ENCODE data around the gene ZFP28.

Gene ZFP28

GRCh38 chr19:56594783-56595547 lies 56.2 kb downstream of the ZFP28 start, which contains the start of gene ZNF71:
ZNF71 (plus strand) TSS chr19:56595302; CDS start chr19:56601559, 6,257 bp downstream.
- POLR2A ChIA-PET, result no interaction called here
- CTCF ChIA-PET, result no interaction called here
- no peak for TF ChIP-seq CTCF (IDR thresholded peaks at IDR 0.05; ENCODE audit: control extremely low read depth, extremely low read depth, low read depth, missing control alignments)
- DNase-seq (ENCODE audit: extremely low spot score), result peak; percentile 97

- no peak for DNase-seq (ENCODE audit: extremely low spot score)
- CTCF ChIA-PET, result no interaction called here
- POLR2A ChIA-PET, result no interaction called here
These were observed 56.8 kb downstream of the ZFP28 start for GRCh38 chr19:56595548-56595899.

GRCh38 chr19:56596676-56597075 lies 57.9 kb downstream of the ZFP28 start:
- ChIA-PET CTCF (no interaction called here), POLR2A (no interaction called here)
- DNase-seq (ENCODE audit: extremely low spot score), result no peak
- no peak for TF ChIP-seq CTCF (IDR thresholded peaks at IDR 0.05; ENCODE audit: control extremely low read depth, extremely low read depth, low read depth, missing control alignments)

More at GRCh38 chr19:56595548-56595899, 56.8 kb downstream of the ZFP28 start:
- TF ChIP-seq CTCF (IDR thresholded peaks at IDR 0.05; ENCODE audit: control extremely low read depth, extremely low read depth, low read depth, missing control alignments), result no peak

- TF ChIP-seq CTCF (IDR thresholded peaks at IDR 0.05; ENCODE audit: control extremely low read depth, extremely low read depth, low read depth, missing control alignments), result no peak
- ChIA-PET CTCF (no interaction called here), POLR2A (no interaction called here)
- DNase-seq (ENCODE audit: extremely low spot score), result no peak
These were observed 58.9 kb downstream of the ZFP28 start for GRCh38 chr19:56597696-56598095.

- CTCF ChIA-PET, result no interaction called here
- DNase-seq (ENCODE audit: extremely low spot score), result no peak
- POLR2A ChIA-PET, result no interaction called here
- no peak for TF ChIP-seq CTCF (IDR thresholded peaks at IDR 0.05; ENCODE audit: control extremely low read depth, extremely low read depth, low read depth, missing control alignments)
These were observed 62.6 kb downstream of the ZFP28 start for GRCh38 chr19:56601375-56601774.

GRCh38 chr19:56603829-56604228 lies 65.1 kb downstream of the ZFP28 start:
- TF ChIP-seq CTCF (IDR thresholded peaks at IDR 0.05; ENCODE audit: control extremely low read depth, extremely low read depth, low read depth, missing control alignments), result no peak
- DNase-seq (ENCODE audit: extremely low spot score), result no peak
- ChIA-PET CTCF (interaction anchor here (1.3 kb wide), 1 partner anchor 10 kb away, joined by 6 read pairs; no protein-coding TSS in a partner anchor), POLR2A (no interaction called here)
